GM19372 (cell line): Measurements from ENCODE around the gene TACC2.
"Not testable (repeated sequence)": the region's sequence is repeated elsewhere in the genome, so short reads cannot be mapped to it uniquely, and the experiment has no call there.

Experiments used
- ATAC-seq: cut with Tn5 transposase; IDR thresholded peaks from one replicate; pipeline ENCODE4 v1.9.1; 2021; ENCODE audit warnings: mild to moderate bottlenecking, low read depth, moderate library complexity; ENCODE audit not compliant: unreplicated experiment

The TACC2 gene

GRCh38 chr10:122178655-122179054 lies 189.7 kb downstream of the TACC2 start:
- no peak for ATAC-seq

GRCh38 chr10:122181041-122181732 lies 192.2 kb downstream of the TACC2 start:
- ATAC-seq, result no peak

- ATAC-seq, result no peak
Measured at GRCh38 chr10:122181876-122182275, 192.9 kb downstream of the TACC2 start.

- ATAC-seq, result no peak
Measured at GRCh38 chr10:122182308-122182707, 193.3 kb downstream of the TACC2 start.

GRCh38 chr10:122184254-122184653 lies 195.3 kb downstream of the TACC2 start:
- no peak for ATAC-seq

- ATAC-seq, result no peak
Measured at GRCh38 chr10:122185643-122186042, 196.7 kb downstream of the TACC2 start.

- ATAC-seq, result no peak
Measured at GRCh38 chr10:122186816-122187810, 198.2 kb downstream of the TACC2 start.

GRCh38 chr10:122188706-122189105 lies 199.7 kb downstream of the TACC2 start:
- no peak for ATAC-seq

- no peak for ATAC-seq
Measured at GRCh38 chr10:122189185-122189584, 200.2 kb downstream of the TACC2 start.

GRCh38 chr10:122190176-122190943 lies 201.4 kb downstream of the TACC2 start:
- ATAC-seq, result no peak

GRCh38 chr10:122191936-122192541 lies 203.1 kb downstream of the TACC2 start:
- no peak for ATAC-seq

- ATAC-seq, result no peak
Measured at GRCh38 chr10:122194251-122194650, 205.3 kb downstream of the TACC2 start.

- ATAC-seq, result no peak
Measured at GRCh38 chr10:122196218-122196617, 207.3 kb downstream of the TACC2 start.

GRCh38 chr10:122197611-122198222 lies 208.8 kb downstream of the TACC2 start:
- no peak for ATAC-seq

GRCh38 chr10:122198631-122199030 lies 209.7 kb downstream of the TACC2 start:
- ATAC-seq, result no peak

GRCh38 chr10:122199070-122199469 lies 210.1 kb downstream of the TACC2 start:
- no peak for ATAC-seq

GRCh38 chr10:122199689-122200088 lies 210.7 kb downstream of the TACC2 start:
- no peak for ATAC-seq

- ATAC-seq, result no peak
Measured at GRCh38 chr10:122201401-122201800, 212.4 kb downstream of the TACC2 start.

- not testable (repeated sequence) for ATAC-seq
Measured at GRCh38 chr10:122203180-122203579, 214.2 kb downstream of the TACC2 start.
